ENCODE results near the gene FKBP15. TPM values are rescaled to one million over a fixed set of nuclear protein-coding genes. Genes with fewer than 3 reads are reported as not detected.

The FKBP15 gene
- total RNA-seq, 3 donors from 2014 or later = 23.3 to 41.0 (median 36.8) TPM

GRCh38 chr9:113164536-113165300, 56.4 kb downstream of the FKBP15 start:
- TF ChIP-seq POLR2AphosphoS5 (IDR thresholded peaks at IDR 0.05) (no peak), POLR2A (IDR thresholded peaks at IDR 0.05) (no peak)
- TF ChIP-seq, protein P1, sequence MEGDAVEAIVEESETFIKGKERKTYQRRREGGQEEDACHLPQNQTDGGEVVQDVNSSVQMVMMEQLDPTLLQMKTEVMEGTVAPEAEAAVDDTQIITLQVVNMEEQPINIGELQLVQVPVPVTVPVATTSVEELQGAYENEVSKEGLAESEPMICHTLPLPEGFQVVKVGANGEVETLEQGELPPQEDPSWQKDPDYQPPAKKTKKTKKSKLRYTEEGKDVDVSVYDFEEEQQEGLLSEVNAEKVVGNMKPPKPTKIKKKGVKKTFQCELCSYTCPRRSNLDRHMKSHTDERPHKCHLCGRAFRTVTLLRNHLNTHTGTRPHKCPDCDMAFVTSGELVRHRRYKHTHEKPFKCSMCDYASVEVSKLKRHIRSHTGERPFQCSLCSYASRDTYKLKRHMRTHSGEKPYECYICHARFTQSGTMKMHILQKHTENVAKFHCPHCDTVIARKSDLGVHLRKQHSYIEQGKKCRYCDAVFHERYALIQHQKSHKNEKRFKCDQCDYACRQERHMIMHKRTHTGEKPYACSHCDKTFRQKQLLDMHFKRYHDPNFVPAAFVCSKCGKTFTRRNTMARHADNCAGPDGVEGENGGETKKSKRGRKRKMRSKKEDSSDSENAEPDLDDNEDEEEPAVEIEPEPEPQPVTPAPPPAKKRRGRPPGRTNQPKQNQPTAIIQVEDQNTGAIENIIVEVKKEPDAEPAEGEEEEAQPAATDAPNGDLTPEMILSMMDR (IDR thresholded peaks at IDR 0.05) = no peak
- H3K9me3 ChIP-seq = no peaks in the 10 kb centered on the region
- H3K4me1 ChIP-seq = peaks cover 0 to 8% of the 10 kb centered on the region in 2 donors
- no peak for DNase-seq (ENCODE audit: low spot score in 2 of 2)
- H3K27me3 ChIP-seq = no peaks in the 10 kb centered on the region
- H3K36me3 ChIP-seq = peaks cover 27% of the 10 kb centered on the region
- intact Hi-C loops (cut with DNase I; ENCODE audit: low total_unique reads) = no loop called here
- H3K27ac ChIP-seq = no peak overlapping the region
- H3K4me3 ChIP-seq = no peak overlapping the region

DNA sequence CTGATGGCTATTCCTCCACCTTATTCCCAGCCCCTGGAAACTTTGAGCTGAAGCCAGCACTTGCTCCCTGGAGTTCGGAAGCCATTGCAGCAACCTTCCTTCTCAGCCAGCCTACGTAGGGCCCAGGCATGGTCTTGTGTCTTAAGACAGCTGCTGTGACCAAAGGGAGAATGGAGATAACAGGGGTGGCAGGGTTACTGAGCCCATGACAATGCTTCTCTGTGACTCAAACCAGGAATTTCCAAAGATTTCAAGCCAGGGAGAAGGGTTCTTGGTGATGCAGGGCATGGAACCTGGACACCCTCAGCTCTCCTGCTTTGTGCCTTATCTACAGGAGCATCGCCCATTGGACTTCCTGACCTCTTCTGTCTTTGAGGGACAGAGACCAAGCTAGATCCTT, 58.1 kb downstream of the FKBP15 start:
- no peak overlapping the region for H3K27ac ChIP-seq
- H3K4me3 ChIP-seq = no peak overlapping the region
- TF ChIP-seq, protein P1 (IDR thresholded peaks at IDR 0.05) = no peak
- no peak for TF ChIP-seq POLR2AphosphoS5 (IDR thresholded peaks at IDR 0.05)
- no peak for TF ChIP-seq POLR2A (IDR thresholded peaks at IDR 0.05)
- H3K36me3 ChIP-seq = peaks cover 12% of the 10 kb centered on the region
- H3K4me1 ChIP-seq = peaks cover 0 to 8% of the 10 kb centered on the region in 2 donors
- no peak for DNase-seq (ENCODE audit: low spot score in 2 of 2)
- no peaks in the 10 kb centered on the region for H3K9me3 ChIP-seq
- H3K27me3 ChIP-seq = no peaks in the 10 kb centered on the region
- intact Hi-C loops (cut with DNase I; ENCODE audit: low total_unique reads) = no loop called here

DNA sequence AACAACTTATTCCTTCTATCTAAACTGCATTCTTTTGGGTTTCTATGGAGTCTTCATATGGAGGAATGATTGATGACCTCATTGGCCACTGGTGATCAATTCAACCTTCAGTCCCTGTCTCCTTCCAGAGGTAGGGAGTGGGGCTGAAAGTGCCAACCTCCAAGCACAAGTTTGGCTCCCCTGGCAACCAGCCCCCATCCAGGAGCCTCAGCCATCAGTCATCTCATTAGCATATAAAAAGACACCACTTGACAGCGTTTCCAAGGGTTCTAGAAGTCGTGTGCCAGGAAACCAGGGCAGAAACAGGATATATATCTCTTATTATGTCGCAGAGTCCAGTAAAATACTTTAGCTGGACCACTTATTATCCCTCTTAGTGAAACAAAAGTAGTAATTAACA, 60.5 kb downstream of the FKBP15 start:
- no peaks in the 10 kb centered on the region for H3K27me3 ChIP-seq
- peaks cover 7% of the 10 kb centered on the region for H3K36me3 ChIP-seq
- intact Hi-C loops (cut with DNase I; ENCODE audit: low total_unique reads) = no loop called here
- no peak overlapping the region for H3K4me3 ChIP-seq
- no peak overlapping the region for H3K27ac ChIP-seq
- peaks cover 0 to 8% of the 10 kb centered on the region in 2 donors for H3K4me1 ChIP-seq
- no peaks in the 10 kb centered on the region for H3K9me3 ChIP-seq
- TF ChIP-seq POLR2A (IDR thresholded peaks at IDR 0.05) (no peak), POLR2AphosphoS5 (IDR thresholded peaks at IDR 0.05) (no peak)
- TF ChIP-seq, protein P1 (IDR thresholded peaks at IDR 0.05) = no peak
- no peak for DNase-seq (ENCODE audit: low spot score in 2 of 2)

GRCh38 chr9:113158446-113158845, 62.6 kb downstream of the FKBP15 start:
- intact Hi-C loops (cut with DNase I; ENCODE audit: low total_unique reads) = no loop called here
- Histone ChIP-seq H3K27me3 (no peaks in the 10 kb centered on the region), H3K4me1 (peaks cover 3 to 4% of the 10 kb centered on the region in 2 donors), H3K36me3 (peaks cover 7% of the 10 kb centered on the region), H3K27ac (no peak overlapping the region), H3K4me3 (no peak overlapping the region), H3K9me3 (no peaks in the 10 kb centered on the region)
- no peak for DNase-seq (ENCODE audit: low spot score in 2 of 2)
- TF ChIP-seq POLR2AphosphoS5 (IDR thresholded peaks at IDR 0.05) (no peak), POLR2A (IDR thresholded peaks at IDR 0.05) (no peak)
- TF ChIP-seq, protein P1 (IDR thresholded peaks at IDR 0.05) = no peak

DNA sequence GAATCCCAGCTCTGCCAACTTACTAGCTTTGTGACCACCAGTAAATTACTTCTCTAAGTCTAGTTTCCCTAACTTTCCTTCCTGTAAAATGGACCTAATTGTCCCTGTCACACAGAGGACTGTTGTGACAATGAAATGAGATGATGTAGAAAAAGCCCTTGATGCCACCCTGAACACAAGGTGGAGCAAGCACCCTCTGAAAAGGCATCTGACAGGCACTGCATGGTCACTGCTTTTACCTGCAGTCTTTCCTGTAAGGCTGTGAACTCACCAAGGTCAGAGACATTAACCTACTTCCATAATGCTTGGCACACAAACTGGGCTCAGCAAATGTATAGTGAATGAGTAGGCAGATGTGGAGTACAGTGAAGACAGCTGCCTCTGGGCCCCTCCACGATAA, 64.2 kb downstream of the FKBP15 start:
- Histone ChIP-seq H3K27me3 (no peaks in the 10 kb centered on the region), H3K4me3 (no peak overlapping the region), H3K4me1 (peaks cover 3 to 8% of the 10 kb centered on the region in 2 donors), H3K27ac (no peak overlapping the region), H3K9me3 (no peaks in the 10 kb centered on the region), H3K36me3 (peaks cover 3% of the 10 kb centered on the region)
- TF ChIP-seq, protein P1 (IDR thresholded peaks at IDR 0.05) = no peak
- TF ChIP-seq POLR2AphosphoS5 (IDR thresholded peaks at IDR 0.05) (no peak), POLR2A (IDR thresholded peaks at IDR 0.05) (no peak)
- DNase-seq (ENCODE audit: low spot score in 2 of 2) = no peak
- intact Hi-C loops (cut with DNase I; ENCODE audit: low total_unique reads) = no loop called here
